SKM-1 treated with dmso at 0.1 percent for 144 hours (cell line): ENCODE results near the gene AHSP.
"Not testable (repeated sequence)": the region's sequence is repeated elsewhere in the genome, so short reads cannot be mapped to it uniquely, and the experiment has no call there.

Source experiments
- DNase-seq: peaks from one replicate; lab custom pipeline; 2025; ENCODE audit not compliant: unreplicated experiment; lab: John Stamatoyannopoulos, UW

AHSP gene

GRCh38 chr16:31499928-31500327 is 27.8 kb upstream of the AHSP start:
- DNase-seq = no peak

- no peak for DNase-seq
These were observed 26.3 kb upstream of the AHSP start for GRCh38 chr16:31501226-31501965.

DNA sequence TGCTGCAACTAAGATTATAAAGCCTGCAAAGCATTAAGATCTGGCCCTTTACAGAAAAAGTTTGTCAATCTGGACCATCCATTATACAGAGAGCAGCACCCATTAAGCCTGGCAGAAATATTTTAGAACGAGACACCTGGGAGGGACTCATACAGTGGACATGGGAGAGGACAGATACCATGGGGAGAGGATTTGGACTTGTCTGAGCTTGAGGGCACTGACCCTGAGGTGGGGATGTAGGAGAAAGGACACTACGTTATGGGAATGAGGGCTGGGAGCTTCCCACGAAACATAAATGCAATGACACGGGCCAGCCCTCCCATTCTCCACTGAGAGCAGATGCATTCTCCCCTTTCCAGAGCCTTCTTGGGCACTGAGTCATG is 25.7 kb upstream of the AHSP start:
- DNase-seq = no peak

DNA sequence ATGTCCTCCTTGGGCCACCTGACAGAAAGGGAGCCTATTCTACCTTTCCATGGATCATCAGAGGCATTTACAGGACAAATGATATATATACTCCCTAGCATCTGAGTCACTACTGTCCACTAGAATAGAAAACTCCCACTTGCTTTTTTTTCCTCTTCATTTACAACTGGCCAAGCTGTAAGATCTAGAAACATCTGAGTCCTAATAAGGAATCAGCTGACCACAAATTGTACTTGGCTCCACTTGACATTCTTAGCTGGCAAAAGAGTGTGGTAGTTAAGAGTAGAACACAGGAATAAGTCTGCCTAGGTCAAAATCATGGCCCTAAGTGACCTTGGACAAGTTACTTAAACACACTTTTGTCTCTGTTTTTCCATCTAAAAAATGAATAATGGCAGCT is 24.7 kb upstream of the AHSP start:
- no peak for DNase-seq

DNA sequence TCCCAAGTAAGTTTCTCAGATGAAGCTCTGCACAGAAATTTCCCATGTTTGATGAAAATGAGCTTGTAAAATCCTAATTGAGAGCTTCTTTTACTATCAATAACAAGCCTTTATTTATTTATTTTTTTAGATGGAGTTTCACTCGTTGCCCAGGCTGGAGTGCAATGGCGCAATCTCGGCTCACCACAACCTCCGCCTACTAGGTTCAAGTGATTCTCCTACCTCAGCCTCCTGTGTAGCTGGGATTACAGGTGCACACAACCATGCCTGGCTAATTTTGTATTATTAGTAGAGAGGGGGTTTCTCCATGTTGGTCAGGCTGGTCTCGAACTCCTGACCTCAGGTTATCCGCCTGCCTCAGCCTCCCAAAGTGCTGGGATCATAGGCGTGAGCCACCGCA is 24.1 kb upstream of the AHSP start:
- DNase-seq = not testable (repeated sequence)

DNA sequence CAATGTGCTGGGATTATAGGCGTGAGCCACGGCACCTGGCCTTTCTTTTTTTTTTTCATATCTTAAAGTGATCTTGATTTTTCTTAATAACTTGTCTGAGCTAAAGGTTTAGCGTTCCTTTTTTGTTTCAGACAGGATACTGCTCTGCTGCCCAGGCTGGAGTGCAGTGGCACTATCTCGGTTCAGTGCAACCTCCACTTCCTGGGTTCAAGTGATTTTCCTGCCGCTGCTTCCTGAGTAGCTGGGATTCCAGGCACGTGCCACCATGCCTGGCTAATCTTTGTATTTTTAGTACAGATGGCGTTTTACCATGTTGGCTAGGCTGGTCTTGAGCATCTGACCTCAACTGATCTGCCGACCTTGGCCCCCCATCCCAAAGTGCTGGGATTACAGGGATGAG is 23.5 kb upstream of the AHSP start:
- DNase-seq = no peak

DNA sequence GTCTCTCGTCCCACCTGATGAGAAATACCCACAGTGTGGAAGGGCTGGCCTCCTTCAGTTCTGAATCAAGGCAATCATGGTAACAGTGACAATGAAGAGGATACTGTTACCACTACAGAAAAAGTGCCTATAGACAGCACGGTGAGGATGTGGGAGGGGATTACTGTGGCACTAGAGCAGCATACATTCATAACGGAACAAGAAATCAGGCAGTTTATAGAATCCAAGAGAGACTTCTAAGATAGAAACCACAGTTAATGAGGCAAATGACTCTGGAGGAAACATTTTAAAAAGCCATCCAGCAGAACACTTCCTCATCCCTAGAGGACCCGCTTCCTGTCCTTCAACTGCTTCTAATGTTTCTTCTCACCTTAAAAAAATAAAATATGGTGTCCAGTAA is 22.2 kb upstream of the AHSP start:
- no peak for DNase-seq

GRCh38 chr16:31507617-31507928 is 20.1 kb upstream of the AHSP start:
- DNase-seq = no peak

- peak; percentile 77 for DNase-seq
These were observed 19.6 kb upstream of the AHSP start, which contains the start of gene RUSF1 for GRCh38 chr16:31507929-31508705. Gene RUSF1 (minus strand): TSS chr16:31508391. CDS start chr16:31508373, 18 bp downstream.

GRCh38 chr16:31508706-31509195 is 18.9 kb upstream of the AHSP start:
- no peak for DNase-seq

DNA sequence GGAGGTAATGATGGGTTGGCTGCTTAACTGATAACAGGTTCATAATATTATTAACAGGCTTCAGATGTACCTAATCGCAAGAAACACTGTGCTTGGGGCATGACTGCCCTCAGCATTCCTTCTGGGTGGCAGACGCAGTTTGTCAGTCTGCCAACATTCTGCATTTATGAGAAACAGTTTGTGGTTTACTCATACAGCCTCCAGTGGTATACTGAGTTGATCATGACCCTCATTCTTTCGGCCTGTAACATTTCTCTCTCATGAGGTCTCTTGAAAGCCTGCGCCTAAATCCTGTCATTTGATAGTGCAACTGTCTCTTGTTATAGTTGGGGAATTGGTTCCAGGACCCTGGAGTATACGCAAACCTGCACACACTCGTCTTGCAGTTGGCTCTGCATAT is 14.6 kb upstream of the AHSP start:
- no peak for DNase-seq

DNA sequence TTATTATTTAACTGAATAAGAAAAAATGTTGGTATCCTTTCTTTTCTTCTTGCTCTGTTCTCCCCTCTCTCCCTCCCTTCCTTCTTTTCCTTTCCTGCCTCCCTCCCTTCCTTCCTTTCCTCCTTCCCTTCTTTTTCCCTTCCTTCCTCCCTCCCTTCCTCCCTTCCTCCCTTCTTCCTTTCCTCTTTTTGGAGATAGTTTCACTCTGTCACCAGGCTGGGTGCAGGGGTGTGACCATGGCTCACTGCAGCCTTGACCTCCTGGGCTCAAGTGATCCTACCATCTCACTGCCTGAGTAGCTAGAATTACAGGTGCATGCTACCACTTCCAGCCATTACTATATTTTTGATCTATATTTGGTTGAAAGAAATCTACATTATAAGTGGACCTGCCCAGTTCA is 13.8 kb upstream of the AHSP start:
- no peak for DNase-seq

DNA sequence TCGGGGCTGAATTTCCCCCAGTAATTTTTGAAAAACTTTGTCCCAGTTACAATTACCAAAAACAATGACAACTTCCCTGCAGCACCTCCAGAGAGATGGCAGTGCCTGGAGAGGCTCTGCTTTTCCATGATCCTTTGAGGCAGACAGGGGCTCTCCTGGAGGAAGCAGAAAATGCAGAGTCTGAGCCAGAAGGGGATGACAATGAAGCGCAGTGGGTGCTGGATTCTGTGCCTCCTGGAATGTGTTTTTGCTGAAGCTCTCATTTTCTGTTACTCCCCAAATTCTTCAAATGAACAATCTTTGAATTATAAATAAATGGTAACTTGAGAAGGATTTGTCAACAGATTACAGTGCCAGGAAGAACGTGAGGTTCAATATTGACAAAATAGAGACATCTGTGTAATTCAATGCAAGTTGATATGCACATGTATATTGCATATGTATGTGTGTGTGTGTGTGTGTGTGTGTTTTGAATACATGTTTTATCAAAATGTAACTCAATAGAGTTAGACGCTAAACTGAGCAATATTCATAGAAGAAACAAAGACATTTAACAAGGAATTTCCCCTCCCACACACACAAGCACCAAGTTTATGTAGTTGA is 9.8 kb upstream of the AHSP start:
- no peak for DNase-seq

DNA sequence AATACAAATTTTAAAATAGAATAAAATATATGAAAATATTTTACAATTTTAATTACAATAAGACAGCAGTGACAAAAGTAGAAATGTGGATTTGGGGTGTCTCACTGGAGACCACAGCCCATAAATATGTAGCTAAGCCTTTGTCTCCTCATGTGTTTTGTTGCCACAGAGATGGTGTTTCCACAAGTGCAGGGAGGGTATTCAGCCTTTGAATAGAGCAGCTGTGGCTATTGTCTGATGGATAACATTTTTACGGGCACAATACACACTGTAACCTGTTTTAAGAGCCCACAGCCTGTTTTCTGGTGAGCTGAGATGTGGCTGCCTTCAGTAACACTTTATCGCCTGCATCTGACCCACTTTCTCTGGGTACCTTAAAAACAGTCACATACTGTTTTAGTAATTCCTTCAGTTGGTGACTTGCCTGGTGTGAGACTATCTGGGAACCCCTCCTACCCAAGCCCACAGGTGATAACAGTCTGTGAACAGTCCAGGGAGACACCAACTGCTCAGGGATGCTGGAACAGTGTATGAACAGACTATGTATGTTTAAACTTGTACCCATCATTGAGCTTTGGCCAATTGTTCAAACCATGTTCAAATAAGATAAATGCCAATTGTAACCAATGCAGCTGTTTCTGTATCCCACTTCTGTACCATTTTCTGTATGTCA is 7.8 kb upstream of the AHSP start:
- DNase-seq = no peak

DNA sequence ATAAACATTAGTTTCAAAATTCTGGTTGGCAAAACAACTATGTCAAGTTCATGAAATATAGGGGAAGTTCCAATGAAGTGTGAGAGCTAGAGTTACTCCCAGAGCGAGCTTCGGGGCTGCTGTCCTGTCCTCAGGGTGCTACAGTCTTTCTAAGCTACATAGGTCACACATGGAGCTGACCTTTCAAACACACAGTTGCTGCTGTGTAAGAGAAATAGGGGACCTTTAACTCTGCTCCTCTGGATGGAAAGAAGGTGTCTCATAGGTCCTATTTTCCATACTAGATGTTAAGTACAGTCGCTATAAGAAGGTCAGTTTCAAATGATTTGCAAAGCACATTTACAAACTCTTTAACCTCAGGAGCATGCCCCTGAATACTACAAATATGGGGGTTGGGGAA is 6.3 kb upstream of the AHSP start:
- DNase-seq = no peak

GRCh38 chr16:31522071-31522470 is 5.6 kb upstream of the AHSP start:
- DNase-seq = no peak

- DNase-seq = not testable (repeated sequence)
These were observed 3.9 kb upstream of the AHSP start for GRCh38 chr16:31523768-31524167.

DNA sequence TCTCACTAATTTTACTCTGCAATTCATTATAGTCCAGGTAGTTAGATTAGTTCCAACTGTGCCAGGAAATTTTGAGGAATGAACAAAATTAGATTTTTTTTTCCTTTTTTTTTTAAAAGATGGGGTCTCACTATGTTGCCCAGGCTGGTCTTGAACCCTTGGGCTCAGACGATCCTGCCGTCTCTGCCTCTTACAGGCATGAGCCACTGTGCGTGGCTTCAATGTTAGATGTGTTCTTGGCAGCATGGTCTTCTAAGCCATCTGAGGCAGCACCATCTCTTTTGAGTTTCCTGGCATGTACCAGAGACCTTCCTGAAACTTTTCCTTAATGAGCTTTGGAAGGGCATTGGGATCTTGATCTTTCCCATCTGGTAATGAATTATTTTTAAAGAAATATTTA is 2.6 kb upstream of the AHSP start:
- DNase-seq = no peak

DNA sequence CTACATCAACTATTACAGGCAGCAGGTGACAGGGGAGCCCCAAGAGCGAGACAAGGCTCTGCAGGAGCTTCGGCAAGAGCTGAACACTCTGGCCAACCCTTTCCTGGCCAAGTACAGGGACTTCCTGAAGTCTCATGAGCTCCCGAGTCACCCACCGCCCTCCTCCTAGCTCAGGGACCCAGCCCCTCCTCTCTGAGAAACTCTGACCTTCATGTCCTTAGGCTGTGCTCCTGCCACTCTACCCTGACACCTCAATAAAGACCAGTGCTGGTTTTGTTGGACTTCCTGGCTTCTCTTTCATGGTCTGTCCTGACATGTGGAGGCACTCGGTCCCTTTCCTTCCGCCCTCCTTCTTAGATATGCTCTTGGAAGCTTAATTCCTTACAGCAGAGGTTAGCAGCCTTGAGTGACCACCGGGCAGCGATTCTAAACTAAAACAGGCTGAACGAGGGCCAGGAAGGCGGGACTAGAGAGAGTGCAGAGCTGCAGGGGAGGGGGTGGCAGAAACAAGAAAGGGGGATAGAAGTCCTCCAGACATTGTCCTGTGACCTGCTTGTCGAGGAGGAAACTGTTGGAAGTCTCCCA is 915 bp downstream of the AHSP start:
- DNase-seq = no peak

- DNase-seq = no peak
These were observed 1.6 kb downstream of the AHSP start for GRCh38 chr16:31529108-31529936.
